ENCODE results near the gene KRT81. TPM values are rescaled to one million over a fixed set of nuclear protein-coding genes. Genes with fewer than 3 reads are reported as not detected.
"Not testable (repeated sequence)": the region's sequence is repeated elsewhere in the genome, so short reads cannot be mapped to it uniquely, and the experiment has no call there.

KRT81 gene
- total RNA-seq, 4 donors from 2014 or later = not detected

DNA sequence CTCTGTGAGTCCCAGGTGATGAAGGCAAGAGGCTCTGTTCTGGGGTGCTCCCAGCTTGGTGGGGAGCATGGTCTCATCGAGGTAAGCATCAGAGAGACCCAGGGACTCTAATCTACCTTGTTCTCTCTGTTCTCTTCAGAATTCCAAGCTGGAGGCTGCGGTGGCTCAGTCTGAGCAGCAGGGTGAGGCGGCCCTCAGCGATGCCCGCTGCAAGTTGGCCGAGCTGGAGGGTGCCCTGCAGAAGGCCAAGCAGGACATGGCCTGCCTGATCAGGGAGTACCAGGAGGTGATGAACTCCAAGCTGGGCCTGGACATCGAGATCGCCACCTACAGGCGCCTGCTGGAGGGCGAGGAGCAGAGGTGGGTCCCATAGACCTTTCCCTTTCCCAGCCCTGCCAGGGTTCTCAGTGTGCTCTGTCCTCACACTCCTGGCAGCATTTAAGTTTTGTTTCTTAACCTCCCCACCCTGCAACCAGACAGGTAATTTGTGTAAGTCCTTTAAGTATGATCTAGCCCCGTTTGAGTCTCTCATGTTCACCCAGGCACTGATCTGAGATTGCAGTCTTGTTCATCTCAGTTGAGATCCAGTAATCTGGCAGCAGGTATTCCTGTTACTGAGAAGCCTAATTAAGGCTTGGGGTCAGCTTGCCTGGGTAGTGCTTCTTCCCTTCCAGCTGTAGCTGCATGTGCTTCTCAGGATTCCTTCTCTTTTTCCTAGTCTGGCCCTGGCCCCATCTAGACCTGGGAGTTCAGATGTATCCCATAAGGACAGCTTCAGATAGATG, 14.8 kb upstream of the KRT81 start:
- 45 to 59% methylated on average over 5 of the region's 11 CpGs for WGBS, 2 donors

DNA sequence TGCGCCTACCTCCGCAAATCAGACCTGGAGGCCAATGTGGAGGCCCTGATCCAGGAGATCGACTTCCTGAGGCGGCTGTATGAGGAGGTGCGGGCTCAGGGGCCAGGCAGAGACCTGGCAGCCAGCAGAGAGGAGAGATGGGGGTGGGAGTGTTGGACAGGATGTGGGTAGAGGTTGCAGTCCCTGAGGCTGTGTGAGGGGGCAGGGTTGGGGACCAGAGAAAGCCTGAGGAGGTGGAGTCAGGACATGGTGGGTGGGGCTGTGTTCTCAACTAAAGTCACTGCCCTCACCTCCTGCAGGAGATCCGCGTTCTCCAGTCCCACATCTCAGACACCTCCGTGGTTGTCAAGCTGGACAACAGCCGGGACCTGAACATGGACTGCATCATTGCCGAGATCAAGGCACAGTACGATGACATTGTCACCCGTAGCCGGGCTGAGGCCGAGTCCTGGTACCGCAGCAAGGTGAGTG, 13.6 kb upstream of the KRT81 start:
- DNase-seq = not testable (repeated sequence)

More for the DNA sequence above, 14.8 kb upstream of the KRT81 start:
- Histone ChIP-seq H3K36me3 (no peaks in the 10 kb centered on the region), H3K4me3 (no peak overlapping the region), H3K4me1 (peaks cover 4 to 14% (median 12%) of the 10 kb centered on the region in 3 donors), H3K9me3 (no peaks in the 10 kb centered on the region), H3K27me3 (peaks cover 0 to 51% (median 0%) of the 10 kb centered on the region in 4 donors), H3K27ac (no peak overlapping the region)
- DNase-seq = no peak
- intact Hi-C loops (cut with DNase I) = no loop called here
- TF ChIP-seq, protein P1, sequence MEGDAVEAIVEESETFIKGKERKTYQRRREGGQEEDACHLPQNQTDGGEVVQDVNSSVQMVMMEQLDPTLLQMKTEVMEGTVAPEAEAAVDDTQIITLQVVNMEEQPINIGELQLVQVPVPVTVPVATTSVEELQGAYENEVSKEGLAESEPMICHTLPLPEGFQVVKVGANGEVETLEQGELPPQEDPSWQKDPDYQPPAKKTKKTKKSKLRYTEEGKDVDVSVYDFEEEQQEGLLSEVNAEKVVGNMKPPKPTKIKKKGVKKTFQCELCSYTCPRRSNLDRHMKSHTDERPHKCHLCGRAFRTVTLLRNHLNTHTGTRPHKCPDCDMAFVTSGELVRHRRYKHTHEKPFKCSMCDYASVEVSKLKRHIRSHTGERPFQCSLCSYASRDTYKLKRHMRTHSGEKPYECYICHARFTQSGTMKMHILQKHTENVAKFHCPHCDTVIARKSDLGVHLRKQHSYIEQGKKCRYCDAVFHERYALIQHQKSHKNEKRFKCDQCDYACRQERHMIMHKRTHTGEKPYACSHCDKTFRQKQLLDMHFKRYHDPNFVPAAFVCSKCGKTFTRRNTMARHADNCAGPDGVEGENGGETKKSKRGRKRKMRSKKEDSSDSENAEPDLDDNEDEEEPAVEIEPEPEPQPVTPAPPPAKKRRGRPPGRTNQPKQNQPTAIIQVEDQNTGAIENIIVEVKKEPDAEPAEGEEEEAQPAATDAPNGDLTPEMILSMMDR (IDR thresholded peaks at IDR 0.05) = peak in 3 of 6 experiments; percentile 18 to 51 (median 33)
- TF ChIP-seq POLR2A (IDR thresholded peaks at IDR 0.05) = no peak

DNA sequence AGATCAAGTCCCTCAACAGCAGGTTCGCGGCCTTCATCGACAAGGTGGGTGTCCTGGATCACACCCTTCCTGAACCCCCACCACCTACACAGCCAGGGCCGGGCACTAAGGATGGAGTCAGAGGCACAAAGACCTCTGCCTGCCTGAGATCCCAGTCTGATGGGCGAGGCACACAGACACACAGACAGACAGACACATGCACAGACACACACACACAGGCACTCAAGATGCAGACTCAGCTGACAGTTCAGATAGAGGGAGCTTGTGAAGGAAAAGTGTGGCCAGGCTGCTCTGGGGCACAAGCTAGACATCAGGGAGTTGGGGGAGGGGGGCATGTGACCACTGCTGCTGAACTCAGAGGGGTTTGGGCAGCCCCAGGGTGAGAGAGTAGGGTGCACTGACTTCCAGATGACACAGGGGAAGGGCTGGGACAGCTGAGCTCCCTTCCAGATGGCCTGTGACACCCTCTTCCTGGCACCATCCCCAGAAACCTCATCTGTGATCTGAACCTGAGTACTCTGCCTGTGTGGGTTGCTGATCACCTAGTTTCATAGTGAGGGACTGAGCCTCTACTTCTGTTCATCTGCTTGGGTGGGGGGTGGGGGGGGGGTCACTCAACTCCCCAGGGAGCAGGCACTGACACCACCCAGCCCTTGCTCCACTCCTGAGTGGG, 11.0 kb upstream of the KRT81 start:
- DNase-seq; H3K9me3 ChIP-seq; H3K4me1 ChIP-seq; H3K4me3 ChIP-seq; H3K27ac ChIP-seq; intact Hi-C loops (cut with DNase I); H3K36me3 ChIP-seq: not testable (repeated sequence)
- H3K27me3 ChIP-seq = peaks cover 0 to 33% (median 0%) of the 10 kb centered on the region in 4 donors
- WGBS, 2 donors = no CpG with 5 or more reads among the region's 5 CpGs

More for the DNA sequence above, 13.6 kb upstream of the KRT81 start:
- H3K4me3 ChIP-seq; H3K36me3 ChIP-seq; H3K9me3 ChIP-seq; H3K27ac ChIP-seq; intact Hi-C loops (cut with DNase I): not testable (repeated sequence)
- peaks cover 0 to 40% (median 0%) of the 10 kb centered on the region in 4 donors for H3K27me3 ChIP-seq
- 80 to 83% methylated on average over 4 to 12 of the region's 15 CpGs for WGBS, 2 donors
- peaks cover 4 to 14% (median 12%) of the 10 kb centered on the region in 3 donors for H3K4me1 ChIP-seq

DNA sequence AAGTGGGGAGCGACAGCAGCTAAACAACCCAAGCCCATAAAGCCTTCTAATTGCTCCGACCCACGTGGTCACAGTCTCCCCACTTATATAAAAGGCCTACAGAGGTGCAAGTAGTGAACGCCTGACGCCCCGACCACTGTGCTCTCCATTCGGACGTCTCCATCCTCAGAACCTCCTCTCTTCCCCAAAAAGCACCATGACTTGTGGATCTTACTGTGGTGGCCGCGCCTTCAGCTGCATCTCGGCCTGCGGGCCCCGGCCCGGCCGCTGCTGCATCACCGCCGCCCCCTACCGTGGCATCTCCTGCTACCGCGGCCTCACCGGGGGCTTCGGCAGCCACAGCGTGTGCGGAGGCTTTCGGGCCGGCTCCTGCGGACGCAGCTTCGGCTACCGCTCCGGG, 10.4 kb upstream of the KRT81 start:
- WGBS, 2 donors = 78 to 86% methylated on average over 13 to 16 of the region's 31 CpGs
- H3K36me3 ChIP-seq; intact Hi-C loops (cut with DNase I): not testable (repeated sequence)

DNA sequence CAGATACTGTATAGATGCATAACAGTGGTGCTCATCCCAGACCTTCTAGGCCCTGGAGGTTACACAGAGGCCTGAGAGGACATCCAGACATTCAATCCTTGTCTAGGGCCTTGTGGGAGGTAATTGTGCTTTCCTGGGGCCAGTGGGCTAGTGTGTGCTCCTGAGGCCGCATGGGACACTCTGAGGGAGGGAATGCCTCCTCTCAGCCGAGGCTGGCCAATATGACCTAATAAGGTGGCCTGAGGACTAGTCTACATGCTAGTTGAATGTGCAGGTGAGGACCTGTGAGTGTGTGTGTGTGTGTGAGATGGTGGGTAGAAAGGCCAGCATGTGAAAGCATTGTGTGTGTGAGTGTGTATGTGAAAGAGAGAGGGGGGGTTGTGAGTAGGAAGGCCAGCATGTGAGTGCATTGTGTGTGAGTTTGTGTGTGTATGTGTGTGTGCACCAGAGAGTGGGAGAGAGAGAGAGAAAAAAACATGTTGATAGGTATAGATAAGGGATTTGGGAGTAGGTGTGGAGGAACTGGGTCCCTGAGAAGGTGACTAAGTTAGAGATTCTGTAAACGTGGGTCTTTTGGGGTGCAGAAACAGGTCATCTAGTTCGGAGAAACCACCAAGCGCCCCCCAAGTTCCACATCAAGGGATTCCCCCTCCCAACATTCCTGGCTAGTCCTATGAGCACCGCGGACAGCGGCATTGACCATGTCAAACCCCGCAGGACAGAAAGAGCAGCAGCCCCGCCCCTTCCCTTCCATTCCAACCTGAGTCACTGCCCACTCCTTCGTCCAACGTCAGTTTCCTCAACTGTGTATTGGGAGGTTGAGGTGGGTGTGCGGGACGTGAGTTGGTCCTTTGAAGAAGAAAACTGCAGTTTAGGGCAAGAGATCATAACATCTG, 9.7 kb upstream of the KRT81 start:
- no peak overlapping the region for H3K4me3 ChIP-seq
- TF ChIP-seq, protein P1 (IDR thresholded peaks at IDR 0.05) = no peak
- no peak for TF ChIP-seq POLR2A (IDR thresholded peaks at IDR 0.05)
- H3K4me1 ChIP-seq = no peaks in the 10 kb centered on the region
- no peak overlapping the region for H3K27ac ChIP-seq
- no peak for DNase-seq
- H3K27me3 ChIP-seq = peaks cover 0 to 31% (median 0%) of the 10 kb centered on the region in 4 donors
- H3K9me3 ChIP-seq = no peaks in the 10 kb centered on the region
- 57 to 68% methylated on average over 8 to 11 of the region's 14 CpGs for WGBS, 2 donors
- intact Hi-C loops (cut with DNase I) = no loop called here
- H3K36me3 ChIP-seq = no peaks in the 10 kb centered on the region

More for the DNA sequence above, 10.4 kb upstream of the KRT81 start:
- H3K27me3 ChIP-seq = peaks cover 0 to 33% (median 0%) of the 10 kb centered on the region in 4 donors
- H3K4me3 ChIP-seq, H3K27ac ChIP-seq, H3K4me1 ChIP-seq, DNase-seq, H3K9me3 ChIP-seq: not testable (repeated sequence)

DNA sequence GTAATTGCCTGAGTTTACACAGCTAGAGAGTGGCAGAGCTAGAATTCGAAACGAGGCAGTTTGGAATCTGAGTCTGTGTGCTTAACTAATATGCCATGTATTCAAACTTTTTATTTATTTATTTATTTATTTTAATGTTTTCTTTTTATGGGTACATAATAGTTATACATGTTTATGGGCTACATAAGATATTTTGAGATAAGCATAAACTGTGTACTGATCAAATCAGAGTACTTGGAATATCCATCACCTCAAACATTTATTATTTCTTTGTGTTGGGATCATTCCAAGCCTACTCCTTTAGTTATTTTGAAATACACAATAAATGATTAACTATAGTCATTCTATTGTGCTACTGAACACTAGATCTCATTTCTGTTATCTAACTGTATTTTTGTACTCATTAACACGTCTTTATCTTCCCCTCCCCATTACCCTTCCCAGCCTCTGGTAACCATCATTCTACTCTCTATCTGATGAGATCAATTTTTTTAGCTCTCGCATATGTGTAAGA, 7.4 kb upstream of the KRT81 start:
- TF ChIP-seq, protein P1 (IDR thresholded peaks at IDR 0.05) = no peak
- TF ChIP-seq POLR2A (IDR thresholded peaks at IDR 0.05) = no peak
- Histone ChIP-seq H3K9me3 (no peaks in the 10 kb centered on the region), H3K36me3 (no peaks in the 10 kb centered on the region), H3K4me3 (no peak overlapping the region), H3K27ac (no peak overlapping the region), H3K27me3 (peaks cover 0 to 45% (median 0%) of the 10 kb centered on the region in 4 donors), H3K4me1 (no peaks in the 10 kb centered on the region)
- WGBS, 2 donors = 70 to 72% methylated on average over 4 of the region's 4 CpGs
- no peak for DNase-seq
- intact Hi-C loops (cut with DNase I) = no loop called here
